HG02884 (cell line): ENCODE data around the gene TEDC1.
"Not testable (repeated sequence)": the region's sequence is repeated elsewhere in the genome, so short reads cannot be mapped to it uniquely, and the experiment has no call there.

Source experiments
- ATAC-seq: cut with Tn5 transposase; IDR thresholded peaks from one replicate; pipeline ENCODE4 v1.9.1; 2021; ENCODE audit warnings: mild to moderate bottlenecking, moderate library complexity; ENCODE audit not compliant: unreplicated experiment

TEDC1 gene

GRCh38 chr14:105536051-105536450 lies 45.0 kb downstream of the TEDC1 start:
- ATAC-seq, result no peak

- ATAC-seq, result no peak
These were observed 45.9 kb downstream of the TEDC1 start for GRCh38 chr14:105536691-105537579.

GRCh38 chr14:105537580-105538474 lies 46.8 kb downstream of the TEDC1 start:
- no peak for ATAC-seq

GRCh38 chr14:105538481-105539049 lies 47.5 kb downstream of the TEDC1 start:
- no peak for ATAC-seq

- no peak for ATAC-seq
These were observed 49.8 kb downstream of the TEDC1 start for GRCh38 chr14:105540811-105541210.

- no peak for ATAC-seq
These were observed 50.3 kb downstream of the TEDC1 start for GRCh38 chr14:105541218-105541875.

- ATAC-seq, result not testable (repeated sequence)
These were observed 54.6 kb downstream of the TEDC1 start for GRCh38 chr14:105545676-105546075.

- ATAC-seq, result not testable (repeated sequence)
These were observed 55.4 kb downstream of the TEDC1 start for GRCh38 chr14:105546410-105546809.

GRCh38 chr14:105547072-105547471 lies 56.0 kb downstream of the TEDC1 start:
- not testable (repeated sequence) for ATAC-seq

- ATAC-seq, result no peak
These were observed 56.7 kb downstream of the TEDC1 start for GRCh38 chr14:105547741-105548169.
